ENCODE measurements around the gene CCL27.

GRCh38 chr9:34620061-34620994, 42.1 kb downstream of the CCL27 start, which contains the start of gene DCTN3:
- TF ChIP-seq CTCF (IDR thresholded peaks at IDR 0.05 in 2 of 3, conservative IDR thresholded peaks at IDR 0.05 in 1 of 3; ENCODE audit: control insufficient read depth in 2 of 3, extremely low read depth in 1 of 3, insufficient read depth in 1 of 3, low read depth in 3 of 3, low read length in 3 of 3) (no peak), RFX5 (IDR thresholded peaks at IDR 0.05; ENCODE audit: low read depth, low read length) (peak; percentile 60; the same call in 1 of the 2 replicates), BRCA1 (IDR thresholded peaks at IDR 0.05; ENCODE audit: low read depth, low read length) (no peak), SIX5 (IDR thresholded peaks at IDR 0.05; ENCODE audit: low read depth, low read length, severe bottlenecking) (no peak), EGR1 (IDR thresholded peaks at IDR 0.05; ENCODE audit: borderline replicate concordance in 1 of 2, low read depth in 2 of 2, low read length in 2 of 2) (no peak), BACH1 (IDR thresholded peaks at IDR 0.05; ENCODE audit: borderline replicate concordance) (peak; percentile 14; the same call in 1 of the 2 replicates), ELK1 (IDR thresholded peaks at IDR 0.05; ENCODE audit: low read depth, low read length) (no peak), E2F4 (IDR thresholded peaks at IDR 0.05; ENCODE audit: low read depth, low read length) (no peak), RAD21 (IDR thresholded peaks at IDR 0.05; ENCODE audit: insufficient read depth, low read depth, low read length) (no peak), EP300 (IDR thresholded peaks at IDR 0.05; ENCODE audit: borderline replicate concordance in 1 of 2, control insufficient read depth in 1 of 2, low read depth in 2 of 2, low read length in 2 of 2) (no peak), CHD2 (IDR thresholded peaks at IDR 0.05; ENCODE audit: borderline replicate concordance, low read depth, low read length) (no peak), EZH2 (IDR thresholded peaks at IDR 0.05; ENCODE audit: borderline replicate concordance, control insufficient read depth, low read depth, low read length) (no peak)
